WI38 (cell line): ENCODE measurements around the gene UMOD.

Source experiments
- H3K4me3 ChIP-seq: 2 replicates; pipeline ENCODE4 v1.5.1; 2011; ENCODE audit warnings: low read depth, mild to moderate bottlenecking, control low read depth, low read length
- TF ChIP-seq, protein P1 (sequence below): IDR thresholded peaks from 2 replicates; pipeline ENCODE4 v1.5.1; 2012; ENCODE audit warnings: low read depth, mild to moderate bottlenecking, control low read depth, low read length

Gene UMOD

GRCh38 chr16:20364051-20364450 lies 11.5 kb upstream of the UMOD start:
- H3K4me3 ChIP-seq, result no peak overlapping the region

DNA sequence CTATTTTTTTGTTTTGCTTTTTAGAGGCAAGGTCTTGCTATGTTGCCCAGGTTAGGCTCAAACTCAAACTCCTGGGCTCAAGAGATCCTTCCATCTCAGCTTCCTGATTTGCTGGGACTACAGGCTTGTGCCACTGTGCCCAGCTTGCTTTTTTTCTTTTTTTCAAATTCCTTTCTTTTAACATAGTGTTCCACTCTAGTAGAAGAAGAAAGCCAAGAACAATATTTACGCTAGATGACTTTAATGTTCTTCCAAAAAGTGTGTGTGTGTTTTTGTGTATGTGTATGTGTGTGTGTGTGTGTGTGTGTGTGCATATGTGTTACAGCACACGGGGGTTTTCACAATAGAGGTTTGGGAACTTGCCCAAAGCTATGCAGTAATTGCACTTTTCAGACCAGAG lies 10.7 kb upstream of the UMOD start:
- TF ChIP-seq, protein P1, sequence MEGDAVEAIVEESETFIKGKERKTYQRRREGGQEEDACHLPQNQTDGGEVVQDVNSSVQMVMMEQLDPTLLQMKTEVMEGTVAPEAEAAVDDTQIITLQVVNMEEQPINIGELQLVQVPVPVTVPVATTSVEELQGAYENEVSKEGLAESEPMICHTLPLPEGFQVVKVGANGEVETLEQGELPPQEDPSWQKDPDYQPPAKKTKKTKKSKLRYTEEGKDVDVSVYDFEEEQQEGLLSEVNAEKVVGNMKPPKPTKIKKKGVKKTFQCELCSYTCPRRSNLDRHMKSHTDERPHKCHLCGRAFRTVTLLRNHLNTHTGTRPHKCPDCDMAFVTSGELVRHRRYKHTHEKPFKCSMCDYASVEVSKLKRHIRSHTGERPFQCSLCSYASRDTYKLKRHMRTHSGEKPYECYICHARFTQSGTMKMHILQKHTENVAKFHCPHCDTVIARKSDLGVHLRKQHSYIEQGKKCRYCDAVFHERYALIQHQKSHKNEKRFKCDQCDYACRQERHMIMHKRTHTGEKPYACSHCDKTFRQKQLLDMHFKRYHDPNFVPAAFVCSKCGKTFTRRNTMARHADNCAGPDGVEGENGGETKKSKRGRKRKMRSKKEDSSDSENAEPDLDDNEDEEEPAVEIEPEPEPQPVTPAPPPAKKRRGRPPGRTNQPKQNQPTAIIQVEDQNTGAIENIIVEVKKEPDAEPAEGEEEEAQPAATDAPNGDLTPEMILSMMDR, result no peak
- H3K4me3 ChIP-seq, result no peak overlapping the region

More at GRCh38 chr16:20364051-20364450, 11.5 kb upstream of the UMOD start:
- TF ChIP-seq, protein P1, result no peak

- TF ChIP-seq, protein P1, result no peak
- H3K4me3 ChIP-seq, result no peak overlapping the region
Observed at GRCh38 chr16:20359997-20360396, 7.5 kb upstream of the UMOD start.

- H3K4me3 ChIP-seq, result no peak overlapping the region
- TF ChIP-seq, protein P1, result no peak
Observed at GRCh38 chr16:20355114-20355782, 2.7 kb upstream of the UMOD start.

DNA sequence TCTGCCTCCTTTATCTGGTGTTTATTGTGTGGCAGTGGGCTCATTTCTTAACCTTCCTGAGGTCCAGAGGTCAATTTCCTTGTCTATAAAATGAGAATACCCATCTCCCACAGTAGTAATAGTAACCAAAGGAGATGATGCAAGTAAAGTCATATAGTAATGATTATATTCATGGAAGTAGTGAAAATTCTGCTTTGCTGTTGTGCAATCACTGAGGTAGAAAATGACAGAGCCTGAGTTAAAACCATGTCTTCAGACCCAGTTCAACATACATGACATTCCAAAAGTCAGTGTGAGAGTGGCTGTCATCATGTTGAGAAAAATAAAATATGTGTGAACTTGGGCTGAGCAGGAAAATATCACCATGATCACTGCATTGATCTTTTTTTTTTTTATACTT lies 864 bp upstream of the UMOD start:
- TF ChIP-seq, protein P1, result no peak
- no peak overlapping the region for H3K4me3 ChIP-seq

DNA sequence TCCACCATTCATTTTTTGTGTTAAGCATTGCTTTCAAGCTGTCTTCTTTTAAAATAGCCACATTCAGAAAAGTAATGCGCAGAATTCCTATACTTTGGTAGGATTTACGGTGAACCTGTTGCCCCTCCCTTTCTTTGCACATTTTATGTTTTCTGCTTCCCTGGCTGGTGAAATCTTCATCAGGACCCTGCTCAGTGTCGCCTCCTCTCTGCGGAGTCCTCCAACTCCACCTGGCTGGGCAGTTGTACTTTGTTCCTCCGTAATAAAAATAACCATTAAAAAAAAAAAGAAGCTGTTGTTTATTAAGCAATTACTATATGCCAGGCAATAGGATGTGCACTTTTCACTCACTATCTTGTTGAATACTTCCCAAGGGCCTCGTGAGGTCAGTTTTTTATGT lies 2.9 kb downstream of the UMOD start:
- no peak overlapping the region for H3K4me3 ChIP-seq
- TF ChIP-seq, protein P1, result no peak

DNA sequence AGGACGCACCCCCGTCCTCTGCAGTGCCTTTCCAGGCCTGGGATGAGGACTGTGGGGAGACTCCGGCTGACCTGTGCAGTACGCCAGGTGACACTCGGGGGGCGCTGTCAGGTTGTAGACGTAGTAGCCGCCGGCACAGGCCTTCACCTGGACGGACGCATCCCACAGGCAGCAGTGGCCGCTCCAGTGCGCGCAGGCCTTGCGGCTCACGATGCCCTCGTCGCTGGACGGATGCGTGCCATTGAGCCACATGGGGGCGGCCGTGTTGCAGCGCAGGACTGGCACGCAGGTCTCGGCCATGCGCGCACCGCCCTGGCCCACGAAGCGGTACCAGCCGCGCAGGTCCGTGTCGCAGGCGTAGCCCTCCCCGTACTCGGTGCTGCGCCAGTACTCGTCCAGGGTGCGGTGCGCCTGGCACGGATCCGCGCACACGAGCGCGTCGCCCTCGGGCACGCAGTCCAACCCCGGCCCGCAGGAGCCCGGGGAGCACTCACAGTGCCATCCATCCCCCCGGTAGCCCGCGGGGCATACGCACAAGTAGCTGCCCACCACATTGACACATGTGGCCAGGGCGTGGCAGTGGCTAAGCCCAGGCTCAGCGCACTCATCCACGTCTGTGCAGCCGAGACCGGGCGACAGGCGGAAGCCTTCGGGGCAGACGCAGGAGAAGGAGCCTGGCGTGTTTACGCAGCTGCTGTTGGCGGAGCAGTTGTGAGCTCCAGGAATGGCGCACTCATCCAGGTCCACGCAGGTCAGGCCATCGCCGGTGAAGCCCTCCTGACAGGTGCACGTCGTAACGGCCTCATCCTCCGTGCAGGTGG lies 3.9 kb downstream of the UMOD start:
- TF ChIP-seq, protein P1, result no peak
- H3K4me3 ChIP-seq, result no peak overlapping the region
